ACC112 (cell line): ENCODE data around the gene LMF1.

Experiments
- H2AFZ ChIP-seq: fragments of 200-600 bp; sonication (generic); one replicate; pipeline ENCODE4 v1.6.0; 2017; ENCODE audit warnings: antibody characterized with exemption, low read length; ENCODE audit not compliant: unreplicated experiment
- H3K27ac ChIP-seq: fragments of 200-600 bp; sonication (generic); 2 replicates; pipeline ENCODE4 v1.5.1; 2014; ENCODE audit warnings: low read depth, mild to moderate bottlenecking, antibody characterized with exemption, low read length, moderate library complexity
- H3K27me3 ChIP-seq: fragments of 200-600 bp; sonication (generic); 2 replicates; pipeline ENCODE4 v1.6.1; 2014; ENCODE audit warnings: mild to moderate bottlenecking, antibody characterized with exemption, low read length, moderate library complexity, mixed read lengths; ENCODE audit not compliant: insufficient read depth
- H3K36me3 ChIP-seq: fragments of 200-600 bp; sonication (generic); 2 replicates; pipeline ENCODE4 v1.6.1; 2016; ENCODE audit warnings: mild to moderate bottlenecking, antibody characterized with exemption, low read length, moderate library complexity, mixed read lengths; ENCODE audit not compliant: insufficient read depth
- H3K4me1 ChIP-seq: fragments of 200-600 bp; sonication (generic); one replicate; pipeline ENCODE4 v1.6.1; 2016; ENCODE audit warnings: low read length, mixed read lengths; ENCODE audit not compliant: insufficient read depth, unreplicated experiment, control insufficient read depth
- H3K4me3 ChIP-seq: fragments of 200-600 bp; sonication (generic); 2 replicates; pipeline ENCODE4 v1.5.1; 2014; ENCODE audit warnings: mild to moderate bottlenecking, low read depth, low read length
- H3K79me2 ChIP-seq: fragments of 200-600 bp; sonication (generic); one replicate; pipeline ENCODE4 v1.6.0; 2016; ENCODE audit warnings: low read length; ENCODE audit not compliant: control insufficient read depth, unreplicated experiment, insufficient read depth

The LMF1 gene

DNA sequence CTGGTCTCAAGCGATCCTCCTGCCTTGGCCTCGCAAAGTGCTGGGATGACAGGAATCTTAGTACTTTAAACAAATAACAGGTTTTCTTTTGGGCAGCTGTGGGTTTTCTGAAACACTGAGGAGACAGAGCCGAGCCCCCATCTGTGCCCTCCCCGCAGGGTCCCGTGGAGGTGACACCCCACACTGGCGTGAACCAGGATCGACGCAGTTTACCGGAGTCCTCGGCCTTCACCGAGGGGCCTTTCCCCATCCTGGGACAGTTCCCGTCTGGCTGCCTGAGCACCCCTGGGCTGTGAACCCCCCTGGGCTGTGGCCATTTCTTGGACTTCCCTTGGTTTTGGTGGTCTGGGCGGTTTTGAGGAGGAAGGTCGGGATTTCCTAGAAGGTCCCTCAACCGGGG lies 154.9 kb downstream of the LMF1 start:
- H3K4me3 ChIP-seq, result no peak overlapping the region
- no peaks in the 10 kb centered on the region for H3K79me2 ChIP-seq
- H3K27me3 ChIP-seq, result peaks cover 30% of the 10 kb centered on the region
- H3K27ac ChIP-seq, result no peak overlapping the region
- no peaks in the 10 kb centered on the region for H3K36me3 ChIP-seq
- H3K4me1 ChIP-seq, result peaks cover 16% of the 10 kb centered on the region
- no peak overlapping the region for H2AFZ ChIP-seq

DNA sequence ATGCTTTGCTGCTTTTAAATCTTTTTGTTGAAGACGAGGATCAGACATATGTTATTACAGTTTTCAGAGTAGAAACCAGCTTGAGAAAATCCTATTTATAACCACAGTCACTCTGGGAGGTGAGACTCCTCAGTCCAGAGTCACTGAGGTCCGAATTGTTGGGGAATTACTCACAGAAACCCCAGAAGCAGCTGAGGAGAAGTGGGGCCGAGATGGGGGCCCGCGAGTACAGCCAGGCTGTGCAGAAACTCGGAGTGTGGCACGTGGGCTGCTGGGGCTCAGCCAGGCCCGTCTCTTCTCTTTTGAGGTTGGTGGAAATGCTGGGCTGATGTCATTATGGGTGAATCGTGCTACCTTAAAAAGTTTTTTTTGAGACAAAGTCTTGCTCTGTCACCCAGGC lies 155.8 kb downstream of the LMF1 start:
- Histone ChIP-seq H3K27ac (no peak overlapping the region), H3K27me3 (peaks cover 27% of the 10 kb centered on the region), H3K36me3 (no peaks in the 10 kb centered on the region), H2AFZ (no peak overlapping the region), H3K4me3 (no peak overlapping the region), H3K79me2 (no peaks in the 10 kb centered on the region), H3K4me1 (peaks cover 16% of the 10 kb centered on the region)

- H2AFZ ChIP-seq, result no peak overlapping the region
- peaks cover 27% of the 10 kb centered on the region for H3K27me3 ChIP-seq
- H3K4me1 ChIP-seq, result peaks cover 16% of the 10 kb centered on the region
- no peak overlapping the region for H3K4me3 ChIP-seq
- H3K36me3 ChIP-seq, result no peaks in the 10 kb centered on the region
- H3K79me2 ChIP-seq, result no peaks in the 10 kb centered on the region
- no peak overlapping the region for H3K27ac ChIP-seq
Observed at GRCh38 chr16:813916-814412, 156.8 kb downstream of the LMF1 start.

DNA sequence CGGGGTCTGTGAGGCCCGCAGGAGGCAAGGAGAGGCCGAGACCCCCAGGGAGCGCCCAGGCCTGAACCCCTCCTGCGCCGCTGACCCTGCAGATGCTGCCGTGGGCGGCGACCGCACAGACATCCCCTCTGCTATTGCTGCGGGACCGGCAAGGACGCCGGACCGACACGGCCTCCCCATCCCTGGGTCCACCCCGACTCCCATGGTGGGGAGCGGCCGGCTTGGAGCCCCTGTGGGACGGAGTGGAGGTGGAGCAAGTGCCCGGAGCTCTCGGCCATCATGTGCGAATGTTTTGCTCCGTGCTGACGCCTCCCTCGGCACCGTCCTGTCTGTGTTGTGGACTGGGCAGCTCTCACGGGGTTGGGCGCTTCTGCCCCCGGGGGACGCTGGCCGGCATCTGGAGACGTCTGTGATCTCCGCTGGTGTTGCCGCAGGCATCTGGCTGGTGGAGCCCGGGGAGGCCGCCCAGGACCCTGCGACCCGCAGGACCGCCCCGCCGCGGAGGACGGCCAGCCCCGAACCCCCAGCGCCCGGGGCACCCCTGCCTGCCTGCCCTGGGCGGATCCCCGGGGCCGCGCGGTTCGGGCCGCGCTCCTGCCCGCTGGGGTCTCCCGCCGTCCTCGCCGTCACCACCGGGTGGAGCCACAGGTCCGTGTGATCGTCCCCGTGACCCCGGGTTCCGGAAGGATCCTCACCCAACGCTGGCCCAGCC lies 157.4 kb downstream of the LMF1 start:
- Histone ChIP-seq H3K27me3 (peaks cover 22% of the 10 kb centered on the region), H3K36me3 (no peaks in the 10 kb centered on the region), H3K4me3 (peak overlapping the region; percentile 47; the same call in 1 of the 2 replicates), H3K79me2 (peaks cover 4% of the 10 kb centered on the region), H3K27ac (no peak overlapping the region), H3K4me1 (peaks cover 19% of the 10 kb centered on the region), H2AFZ (no peak overlapping the region)

DNA sequence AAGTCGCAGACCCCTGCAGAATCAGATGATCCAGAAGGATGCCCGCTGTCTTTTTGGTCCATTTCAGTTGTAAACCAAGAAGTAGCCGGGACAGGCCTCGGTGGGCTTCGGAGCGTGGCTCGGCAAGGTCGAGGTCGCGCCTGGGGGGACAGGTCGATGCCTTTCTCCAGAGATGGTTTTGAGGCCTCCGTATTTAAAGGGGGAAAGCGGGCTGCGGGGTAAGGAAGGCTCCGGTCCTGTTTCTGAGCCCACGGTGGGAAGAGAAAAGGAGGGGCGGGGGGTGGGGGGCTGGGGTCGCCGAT lies 162.7 kb downstream of the LMF1 start:
- Histone ChIP-seq H3K79me2 (peaks cover 5% of the 10 kb centered on the region), H3K27ac (no peak overlapping the region), H3K4me3 (peak overlapping the region; percentile 78), H3K27me3 (peaks cover 5% of the 10 kb centered on the region), H3K36me3 (no peaks in the 10 kb centered on the region), H2AFZ (peak overlapping the region; percentile 74), H3K4me1 (peaks cover 3% of the 10 kb centered on the region)

DNA sequence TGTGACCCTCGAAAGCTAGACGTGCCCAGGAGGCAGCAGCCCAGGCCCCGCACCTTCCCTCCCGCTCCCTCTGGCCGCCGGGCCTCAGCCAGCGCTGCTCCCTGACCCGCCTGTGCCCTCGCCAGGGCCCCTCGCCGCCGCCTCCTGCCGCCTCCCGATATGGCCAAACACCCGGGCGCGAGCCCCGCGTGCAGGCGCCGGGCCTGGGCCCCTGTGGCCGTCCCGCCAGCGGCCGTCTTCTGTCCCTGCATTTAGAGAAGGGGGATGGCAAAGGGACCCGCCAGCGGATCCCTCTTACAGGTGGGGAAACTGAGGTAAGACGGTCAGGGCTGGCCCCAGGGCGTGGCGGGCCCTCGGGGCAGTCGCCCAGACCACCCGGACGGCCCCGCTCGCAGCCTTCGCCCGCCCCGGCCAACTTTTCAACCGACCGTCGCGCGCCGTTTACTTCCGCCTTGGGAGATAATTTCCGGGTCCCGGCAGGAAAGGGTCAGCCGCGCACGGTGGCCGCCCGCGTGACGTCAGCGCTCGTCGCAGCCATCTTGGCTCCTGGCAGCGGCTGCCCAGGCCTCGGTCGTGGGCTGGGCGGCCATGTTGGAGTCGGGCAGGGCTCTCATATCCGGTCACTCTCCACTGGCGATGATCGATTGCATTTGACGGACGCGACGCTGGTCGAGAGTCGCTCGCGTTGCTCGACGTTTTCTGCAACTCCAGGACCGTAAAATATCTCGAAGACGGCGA lies 163.3 kb downstream of the LMF1 start:
- peaks cover 5% of the 10 kb centered on the region for H3K79me2 ChIP-seq
- H2AFZ ChIP-seq, result peak overlapping the region; percentile 74
- H3K27me3 ChIP-seq, result peaks cover 5% of the 10 kb centered on the region
- peaks cover 3% of the 10 kb centered on the region for H3K4me1 ChIP-seq
- peak overlapping the region; percentile 54 for H3K27ac ChIP-seq
- H3K4me3 ChIP-seq, result peak overlapping the region; percentile 78
- no peaks in the 10 kb centered on the region for H3K36me3 ChIP-seq

DNA sequence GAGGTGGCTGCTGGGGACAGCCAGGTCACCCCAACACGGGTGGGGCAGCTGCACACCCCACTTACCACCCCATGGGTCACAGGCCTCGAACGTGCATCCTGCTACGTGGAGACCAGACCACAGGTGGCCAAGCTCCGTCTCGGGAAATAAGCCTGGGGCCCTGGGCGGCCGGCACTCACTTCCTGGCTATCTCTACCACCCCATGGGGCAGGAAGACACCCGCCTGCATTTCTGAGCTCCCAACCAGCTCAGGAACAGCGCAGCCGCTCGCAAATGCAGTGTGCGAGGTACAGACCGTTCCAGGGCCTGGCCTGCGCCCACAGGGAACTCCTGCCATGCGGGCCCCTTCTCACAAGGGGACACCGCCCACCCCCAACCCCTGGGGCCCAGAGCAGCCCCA lies 165.3 kb downstream of the LMF1 start:
- Histone ChIP-seq H3K4me1 (peaks cover 3% of the 10 kb centered on the region), H3K79me2 (peaks cover 5% of the 10 kb centered on the region), H3K27me3 (peaks cover 26% of the 10 kb centered on the region), H2AFZ (no peak overlapping the region), H3K36me3 (no peaks in the 10 kb centered on the region), H3K27ac (no peak overlapping the region), H3K4me3 (no peak overlapping the region)

DNA sequence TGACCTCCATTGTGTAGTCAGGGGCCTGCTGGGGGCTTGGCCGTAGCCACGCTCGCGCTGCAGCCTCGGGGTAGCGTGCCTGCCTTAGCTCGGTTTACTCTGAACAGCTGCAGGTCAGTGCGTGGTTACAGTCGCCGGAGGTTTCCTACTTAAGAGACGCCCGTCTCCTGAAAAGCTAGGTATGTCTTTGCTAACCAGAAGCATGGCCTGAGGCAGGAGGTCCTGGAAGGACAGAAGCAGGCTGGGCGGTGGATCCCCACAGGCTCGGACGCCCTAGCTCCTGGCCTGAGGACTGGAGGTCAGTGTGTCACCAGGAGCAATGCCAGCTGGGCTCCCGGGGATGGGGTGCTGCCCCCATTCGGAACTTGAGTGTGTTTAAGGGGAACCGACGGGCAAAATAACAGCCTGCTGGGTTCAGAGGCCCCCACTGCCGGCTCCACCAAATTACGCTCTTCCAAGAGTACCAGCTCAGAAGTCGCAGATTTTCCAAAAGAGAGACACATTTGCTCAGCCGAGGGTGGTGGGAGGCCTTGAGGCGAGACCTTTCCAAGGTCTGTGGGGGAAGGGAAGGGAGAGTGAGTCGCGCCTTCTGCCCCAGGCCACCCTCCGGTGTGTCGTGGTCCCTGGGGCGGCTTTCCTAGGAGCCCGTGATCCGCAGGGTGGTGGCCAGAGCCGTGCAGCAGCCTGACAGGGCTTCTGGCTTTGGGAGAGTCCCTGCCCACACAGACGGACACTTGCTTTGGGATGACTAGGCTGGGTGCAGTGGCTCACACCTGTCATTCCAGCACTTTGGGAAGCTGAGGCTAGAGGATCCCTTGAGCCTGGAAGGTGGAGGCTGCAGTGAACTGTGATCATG lies 166.4 kb downstream of the LMF1 start:
- Histone ChIP-seq H2AFZ (no peak overlapping the region), H3K27ac (no peak overlapping the region), H3K79me2 (peaks cover 5% of the 10 kb centered on the region), H3K27me3 (peaks cover 32% of the 10 kb centered on the region), H3K4me3 (no peak overlapping the region), H3K4me1 (peaks cover 3% of the 10 kb centered on the region), H3K36me3 (no peaks in the 10 kb centered on the region)

DNA sequence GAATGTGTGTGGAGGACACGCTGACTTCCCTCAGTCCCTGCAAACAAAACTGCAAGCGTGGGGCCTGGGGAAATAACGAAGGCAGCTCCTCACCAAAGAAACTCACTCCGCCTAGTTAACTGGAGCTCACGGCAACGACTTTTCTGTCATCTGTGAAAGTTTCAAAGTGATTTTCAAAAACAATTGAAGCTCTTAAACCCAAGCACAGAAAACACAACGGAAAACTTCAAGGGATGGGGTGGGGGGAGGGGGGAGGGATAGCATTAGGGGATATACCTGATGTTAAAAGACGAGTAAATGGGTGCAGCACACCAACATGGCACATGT lies 167.1 kb downstream of the LMF1 start:
- Histone ChIP-seq H3K27ac (no peak overlapping the region), H3K4me1 (peaks cover 3% of the 10 kb centered on the region), H2AFZ (no peak overlapping the region), H3K4me3 (no peak overlapping the region), H3K36me3 (no peaks in the 10 kb centered on the region), H3K27me3 (peaks cover 32% of the 10 kb centered on the region), H3K79me2 (peaks cover 5% of the 10 kb centered on the region)
